Cortex of kidney (tissue), 1 donor: ENCODE results near the gene MIEF2.
"Not testable (repeated sequence)": the region's sequence is repeated elsewhere in the genome, so short reads cannot be mapped to it uniquely, and the experiment has no call there.

Experiments
- DNase-seq: peaks from one replicate; lab custom pipeline; 2025; lab: John Stamatoyannopoulos, UW

Gene MIEF2, protein sequence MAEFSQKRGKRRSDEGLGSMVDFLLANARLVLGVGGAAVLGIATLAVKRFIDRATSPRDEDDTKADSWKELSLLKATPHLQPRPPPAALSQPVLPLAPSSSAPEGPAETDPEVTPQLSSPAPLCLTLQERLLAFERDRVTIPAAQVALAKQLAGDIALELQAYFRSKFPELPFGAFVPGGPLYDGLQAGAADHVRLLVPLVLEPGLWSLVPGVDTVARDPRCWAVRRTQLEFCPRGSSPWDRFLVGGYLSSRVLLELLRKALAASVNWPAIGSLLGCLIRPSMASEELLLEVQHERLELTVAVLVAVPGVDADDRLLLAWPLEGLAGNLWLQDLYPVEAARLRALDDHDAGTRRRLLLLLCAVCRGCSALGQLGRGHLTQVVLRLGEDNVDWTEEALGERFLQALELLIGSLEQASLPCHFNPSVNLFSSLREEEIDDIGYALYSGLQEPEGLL

DNA sequence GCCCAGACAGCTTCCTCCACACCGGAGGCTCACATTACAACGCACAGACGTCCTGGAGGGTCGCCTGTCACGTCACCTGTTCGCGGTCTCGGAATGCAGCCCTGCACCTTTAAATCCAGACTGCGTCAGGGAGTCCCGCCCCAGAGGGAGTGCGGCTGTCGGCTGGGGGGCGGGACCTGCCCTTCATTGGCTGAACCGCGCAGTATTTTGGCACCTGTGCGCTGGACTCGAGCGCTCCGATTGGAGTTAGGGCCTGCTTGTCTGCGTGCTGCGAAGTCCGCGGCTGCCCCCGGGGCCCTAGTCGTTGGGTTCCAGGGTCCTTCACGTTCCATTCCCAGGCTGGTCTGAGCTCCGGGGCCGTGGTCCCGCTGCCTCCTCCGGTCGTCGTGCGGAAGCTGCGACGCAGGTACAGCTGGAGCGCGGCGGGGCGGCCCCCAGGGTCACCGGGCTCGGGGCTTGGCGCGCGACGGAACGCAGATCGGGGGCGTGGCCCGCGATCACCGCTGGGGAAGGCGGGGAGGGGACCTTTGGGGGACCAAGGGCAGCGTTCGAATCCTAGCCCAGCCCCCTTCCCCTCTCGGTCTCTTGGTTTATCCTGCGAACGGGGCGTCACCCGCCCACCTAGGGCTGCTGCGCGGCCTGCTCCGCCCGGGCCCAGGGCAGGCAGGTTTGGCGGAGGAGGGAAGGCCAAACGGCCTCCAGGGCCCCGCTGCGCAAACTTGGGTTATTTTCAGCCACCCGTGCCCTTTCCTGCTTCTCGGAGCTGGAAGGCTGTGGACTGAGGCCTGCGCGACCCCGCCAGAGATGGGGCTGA is at the start of gene MIEF2:
Gene MIEF2, plus strand, starts transcription at position 331 of the 814 bp plus-strand sequence. CDS start 2,059 bp downstream, outside the sequence.
- DNase-seq = no peak

DNA sequence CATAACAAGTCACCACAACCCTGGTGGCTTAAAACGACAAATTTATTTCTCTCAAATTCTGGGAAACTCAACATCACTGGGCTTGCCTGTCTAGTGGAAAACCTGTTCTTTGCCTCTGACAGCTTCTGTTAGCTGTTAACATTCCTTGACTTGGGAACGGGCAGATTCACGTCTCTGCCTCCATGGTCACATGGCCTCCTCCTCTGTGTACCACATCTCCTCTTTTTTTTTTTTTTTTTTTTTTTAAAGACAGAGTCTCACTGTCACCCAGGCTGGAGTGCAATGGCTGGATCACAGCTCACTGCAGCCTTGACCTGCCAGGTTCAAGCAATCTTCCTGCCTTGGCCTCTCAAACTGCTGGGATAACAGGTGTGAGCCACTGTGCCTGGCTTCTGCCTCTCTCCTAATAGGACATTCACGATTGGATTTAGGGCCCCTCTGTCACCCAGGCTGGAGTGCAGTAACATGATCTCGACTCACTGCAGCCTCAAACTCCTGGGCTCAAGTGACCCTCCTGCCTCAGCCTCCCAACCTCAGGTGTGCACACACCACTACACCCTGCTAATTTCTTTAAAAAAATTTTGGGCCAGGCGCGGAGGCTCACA is 46.7 kb upstream of the MIEF2 start:
- DNase-seq = no peak

DNA sequence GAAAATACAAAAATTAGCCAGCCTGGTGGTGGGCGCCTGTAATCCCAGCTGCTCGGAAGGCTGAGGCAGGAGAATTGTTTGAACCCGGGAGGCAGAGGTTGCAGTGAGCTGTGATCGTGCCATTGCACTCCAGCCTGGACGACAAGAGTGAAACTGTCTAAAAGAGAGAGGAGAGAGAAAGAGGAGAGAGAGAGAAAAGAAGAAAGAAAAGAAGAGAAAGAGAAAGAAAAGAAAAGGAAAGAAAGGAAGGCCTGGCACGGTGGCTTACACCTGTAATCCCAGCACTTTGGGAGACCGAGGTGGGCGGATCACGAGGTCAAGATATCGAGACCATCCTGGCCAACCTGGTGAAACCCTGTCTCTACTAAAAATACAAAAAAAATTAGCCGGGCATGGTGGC is 43.6 kb upstream of the MIEF2 start:
- not testable (repeated sequence) for DNase-seq

DNA sequence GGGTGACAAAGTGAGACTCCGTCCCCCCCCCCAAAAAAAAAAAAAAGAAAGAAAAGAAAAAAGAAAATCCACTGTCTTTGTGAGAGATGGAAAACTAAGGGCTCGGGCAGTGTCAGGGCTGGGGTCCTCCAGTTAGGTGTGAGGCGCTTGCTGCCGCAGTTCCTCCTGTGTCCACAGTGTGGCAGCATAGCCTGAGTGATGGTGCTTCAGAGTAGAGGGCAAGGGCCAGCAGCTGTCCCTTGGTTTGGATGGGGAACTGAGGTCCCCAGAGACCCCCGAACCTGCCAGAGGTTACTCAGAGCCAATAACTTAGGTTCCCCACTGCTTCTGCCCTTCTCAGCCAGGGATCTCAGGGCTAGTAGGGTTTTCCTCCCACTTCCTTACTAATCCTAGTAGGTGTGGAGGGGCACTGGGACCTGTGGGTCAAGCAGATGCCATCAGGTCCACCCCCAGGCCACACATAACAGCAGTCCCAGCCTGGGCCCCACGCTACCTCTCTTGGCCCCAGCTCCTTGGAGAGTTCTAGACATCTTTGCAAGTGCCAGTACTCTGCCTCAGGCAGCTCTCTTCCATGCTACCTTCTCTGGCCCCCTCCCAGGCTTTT is 42.9 kb upstream of the MIEF2 start:
- DNase-seq = no peak

DNA sequence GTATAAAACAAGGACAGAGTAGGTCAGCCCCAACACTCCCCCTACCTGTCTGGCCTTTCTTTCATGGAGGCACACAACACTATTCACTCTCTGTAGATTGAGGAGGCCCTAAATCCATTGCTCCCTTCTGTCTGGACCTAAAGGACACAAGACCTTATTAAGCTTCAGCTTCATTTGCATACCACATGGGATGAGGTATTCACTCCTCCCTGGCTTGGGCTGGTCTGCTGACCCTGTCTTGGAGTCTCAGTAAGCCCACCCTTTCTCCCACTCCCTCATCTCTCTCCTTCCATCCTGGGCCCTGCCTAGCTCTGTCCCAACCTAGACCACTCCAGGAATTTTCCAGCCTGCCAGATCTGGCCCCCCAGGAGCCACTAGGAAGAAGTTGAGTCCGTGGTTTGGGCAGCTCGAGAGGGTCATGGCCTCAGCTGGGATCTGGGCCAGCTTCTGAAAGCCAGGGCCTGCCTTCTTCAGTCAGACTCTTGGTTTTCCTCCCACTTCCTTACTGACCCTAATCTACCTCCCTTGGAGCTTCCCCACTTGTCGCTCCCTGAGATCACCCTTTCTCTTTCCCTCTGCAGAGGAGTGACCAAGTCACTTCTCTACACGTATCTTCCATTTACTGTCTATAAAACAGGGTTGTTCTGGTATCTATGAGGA is 41.6 kb upstream of the MIEF2 start:
- no peak for DNase-seq

DNA sequence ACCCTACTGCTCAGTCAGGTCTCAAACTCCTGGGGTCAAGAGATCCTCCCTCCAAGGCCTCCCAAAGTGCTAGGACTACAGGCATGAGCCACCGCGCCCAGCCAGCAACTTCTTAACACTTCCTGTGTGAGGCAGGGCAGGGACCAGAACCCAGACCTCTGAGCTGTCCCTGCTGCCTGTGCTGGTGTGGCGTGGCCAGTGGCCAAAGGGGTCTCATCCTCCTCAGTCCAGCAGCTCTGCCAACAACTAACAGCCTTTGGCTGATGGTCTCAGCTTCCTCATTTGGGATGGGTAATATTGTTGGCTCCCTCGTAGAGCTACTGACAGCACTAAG is 36.4 kb upstream of the MIEF2 start:
- no peak for DNase-seq

DNA sequence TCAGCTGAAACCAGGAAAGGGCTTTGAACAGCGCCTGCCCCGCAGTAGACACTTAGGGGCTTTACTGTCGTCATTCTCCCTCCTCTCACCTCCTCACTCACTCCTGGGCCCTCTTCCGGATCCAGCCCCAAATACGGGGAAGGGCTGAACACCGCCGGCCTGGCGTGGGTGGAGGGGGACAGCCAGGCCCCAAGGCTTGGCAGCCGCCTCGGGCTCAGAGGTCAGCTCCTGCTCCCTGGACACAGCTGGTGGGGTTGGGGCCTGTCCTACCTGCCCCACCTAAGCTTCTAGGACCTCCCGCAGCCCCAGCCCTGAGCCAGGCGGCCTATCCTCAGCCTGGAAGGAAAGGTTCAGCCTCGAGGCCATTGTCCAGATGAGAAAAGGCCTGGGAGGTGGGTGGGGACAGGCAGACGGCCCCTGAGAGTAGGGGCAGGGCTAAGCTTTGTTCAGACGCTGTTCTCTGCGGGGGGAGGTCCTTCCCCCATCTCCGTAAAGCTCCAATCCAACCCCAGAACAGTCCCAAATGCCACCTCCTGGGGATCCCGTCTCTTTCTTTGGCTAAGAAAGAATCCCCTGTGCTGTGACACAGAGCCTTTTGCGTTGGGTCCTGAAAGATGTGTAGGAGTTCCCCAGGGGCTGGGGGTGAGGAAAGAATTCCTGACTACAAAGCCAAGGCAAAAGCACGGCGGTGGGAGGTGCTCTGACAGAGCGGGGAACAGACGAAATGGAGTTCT is 35.9 kb upstream of the MIEF2 start:
- DNase-seq = no peak

DNA sequence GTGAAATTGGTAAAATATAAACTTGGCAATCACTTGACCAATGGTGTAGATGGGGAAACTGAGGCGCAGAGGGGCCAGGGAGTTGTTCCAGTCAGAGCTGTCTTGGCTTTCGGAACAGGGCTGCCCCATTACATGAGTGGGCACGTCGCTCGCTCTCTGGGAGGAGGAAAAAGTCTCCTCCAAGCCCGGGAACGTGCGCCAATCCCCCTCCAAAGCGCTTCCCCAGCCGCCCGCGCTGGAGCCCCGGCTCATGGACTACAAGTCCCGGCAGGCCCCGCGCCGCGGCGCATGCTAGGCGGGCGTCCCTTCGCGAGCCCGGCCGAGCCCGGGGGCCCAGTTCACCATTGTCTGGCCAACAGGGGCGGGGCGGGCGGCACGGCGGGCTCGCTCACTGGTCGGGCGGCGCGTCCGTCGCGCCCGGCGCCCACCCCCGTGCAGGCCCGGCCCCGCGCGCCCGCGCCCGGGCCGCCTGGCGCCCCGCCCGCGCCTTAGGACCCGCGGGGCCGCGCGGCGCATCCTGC is 35.3 kb upstream of the MIEF2 start, which contains the start of gene LLGL1:
Gene LLGL1, plus strand, starts transcription at position 515 of the 521 bp plus-strand sequence. CDS start 48 bp downstream, outside the sequence.
- DNase-seq = no peak

DNA sequence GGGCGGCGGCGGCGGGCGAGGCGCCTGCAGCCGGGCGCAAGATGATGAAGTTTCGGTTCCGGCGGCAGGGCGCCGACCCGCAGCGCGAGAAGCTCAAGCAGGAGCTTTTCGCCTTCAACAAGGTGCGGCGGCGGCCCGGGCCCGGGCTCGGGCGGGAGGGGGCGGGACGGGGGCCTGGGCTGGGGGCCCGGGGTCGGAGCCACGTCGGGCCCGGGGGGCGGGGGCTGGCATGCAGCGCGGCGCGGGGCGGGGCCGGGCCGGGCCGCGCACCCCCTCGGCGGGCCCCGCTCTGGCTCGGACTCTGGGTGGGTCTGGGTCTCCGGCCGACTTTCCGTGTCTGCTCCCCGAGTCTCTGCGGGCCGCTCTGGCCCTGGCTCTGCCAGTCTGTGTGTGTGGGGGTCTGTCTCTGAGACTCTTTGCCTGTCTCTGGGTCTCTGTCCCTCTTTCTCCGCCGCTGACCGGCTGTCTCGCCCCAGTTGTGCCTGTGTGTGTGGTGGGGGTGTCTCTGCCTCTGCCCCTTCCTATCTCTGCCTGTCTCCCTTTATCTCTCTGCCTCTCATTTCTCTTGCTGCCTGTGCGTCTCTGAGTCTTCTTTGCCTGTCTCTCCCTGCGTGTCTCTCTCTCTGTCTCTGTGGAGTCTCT is 34.7 kb upstream of the MIEF2 start:
- DNase-seq = no peak

DNA sequence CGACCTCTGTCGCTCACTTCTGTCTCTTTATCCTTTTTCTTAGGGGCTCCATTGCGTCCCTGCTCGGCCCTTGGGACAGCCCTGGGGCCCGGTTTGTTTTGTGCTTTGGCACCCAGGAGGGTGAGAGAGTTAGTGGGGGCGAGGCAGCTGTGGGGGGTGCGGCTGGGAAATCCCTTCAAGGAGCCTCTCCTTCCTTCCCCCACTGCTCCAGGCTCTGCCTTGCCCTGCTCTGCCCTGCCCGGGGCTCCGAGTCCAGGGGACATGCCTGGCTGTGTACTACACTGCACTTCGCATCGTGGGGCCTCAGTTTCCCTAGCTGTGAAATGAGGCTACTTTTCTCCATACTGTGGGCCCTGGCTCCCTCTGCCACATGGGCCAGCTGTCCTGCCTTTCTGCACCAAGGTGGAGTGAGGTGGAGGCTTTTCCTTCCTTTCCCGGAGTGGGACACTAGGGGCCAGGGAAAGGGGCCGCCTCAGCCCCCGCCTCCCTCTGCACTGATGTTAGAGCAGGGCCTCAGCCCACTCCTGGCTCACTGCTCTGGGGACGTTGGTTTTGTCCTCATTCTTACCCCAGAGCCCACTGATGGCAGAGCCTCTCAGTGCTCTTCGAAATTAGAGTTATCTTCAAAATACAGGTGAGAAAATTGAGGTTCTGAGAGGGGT is 34.0 kb upstream of the MIEF2 start:
- DNase-seq = no peak

DNA sequence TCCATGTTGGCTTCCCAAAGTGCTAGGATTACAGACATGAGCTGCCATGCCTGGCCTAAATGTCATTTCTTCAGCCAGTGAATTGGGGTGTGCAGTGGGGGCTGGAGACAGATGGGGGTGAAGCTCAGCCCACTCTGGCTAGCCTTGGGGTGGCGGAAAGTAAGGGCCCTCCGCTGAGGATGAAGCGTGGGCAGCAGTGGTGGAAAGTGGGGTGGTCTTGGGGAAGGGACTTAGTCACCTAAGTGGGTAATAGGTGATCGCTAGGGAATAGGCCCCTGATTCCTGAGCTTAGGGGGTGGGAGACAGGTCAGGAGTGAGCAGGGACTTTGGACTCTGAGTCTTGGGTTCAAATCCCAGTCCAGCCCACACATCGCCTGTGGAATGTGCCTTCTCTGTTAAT is 32.8 kb upstream of the MIEF2 start:
- no peak for DNase-seq

DNA sequence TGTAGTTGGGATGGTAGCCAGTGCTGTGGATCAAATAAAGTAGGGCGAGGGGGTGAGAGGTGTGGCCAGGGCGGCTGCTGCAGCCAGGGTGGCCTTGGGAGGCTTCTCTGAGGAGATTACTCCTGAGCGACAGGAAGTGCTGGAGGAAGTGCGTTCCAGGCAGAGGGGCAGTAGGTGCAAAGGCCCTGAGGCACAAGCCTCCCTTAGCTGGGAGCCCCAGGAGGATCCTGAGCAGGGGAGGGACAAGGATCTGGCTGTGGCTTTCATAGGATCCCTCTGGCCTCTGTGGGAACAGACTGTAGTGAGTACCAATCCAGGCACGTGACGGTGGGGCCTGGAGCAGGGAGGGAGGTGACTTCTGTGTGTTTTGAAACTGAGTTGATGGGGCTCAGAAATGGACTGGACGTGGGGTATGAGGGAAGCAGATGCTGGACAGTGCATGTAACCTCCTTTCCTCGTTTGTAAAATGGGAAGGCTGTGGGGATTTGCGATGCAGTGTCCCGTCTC is 32.2 kb upstream of the MIEF2 start:
- no peak for DNase-seq

DNA sequence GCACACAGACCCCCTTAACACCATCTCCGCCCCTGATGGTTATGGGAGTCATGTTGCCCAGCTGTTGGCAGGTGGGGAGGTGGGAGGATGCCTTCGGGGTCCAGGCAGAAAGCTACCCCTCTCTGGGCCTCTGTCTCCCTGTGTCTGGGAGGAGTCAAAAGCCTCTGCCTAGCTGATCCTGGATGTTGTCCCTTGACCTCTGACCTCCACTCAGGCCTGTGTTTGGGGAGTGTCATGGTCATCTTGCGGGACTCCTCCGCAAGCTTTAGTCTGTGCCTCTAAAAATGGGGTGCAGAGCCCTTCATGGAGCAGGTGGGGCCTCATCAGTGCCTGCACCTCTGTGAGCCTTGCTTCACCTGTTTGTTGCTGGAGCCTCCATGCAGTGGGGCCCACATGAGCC is 31.2 kb upstream of the MIEF2 start:
- DNase-seq = no peak

DNA sequence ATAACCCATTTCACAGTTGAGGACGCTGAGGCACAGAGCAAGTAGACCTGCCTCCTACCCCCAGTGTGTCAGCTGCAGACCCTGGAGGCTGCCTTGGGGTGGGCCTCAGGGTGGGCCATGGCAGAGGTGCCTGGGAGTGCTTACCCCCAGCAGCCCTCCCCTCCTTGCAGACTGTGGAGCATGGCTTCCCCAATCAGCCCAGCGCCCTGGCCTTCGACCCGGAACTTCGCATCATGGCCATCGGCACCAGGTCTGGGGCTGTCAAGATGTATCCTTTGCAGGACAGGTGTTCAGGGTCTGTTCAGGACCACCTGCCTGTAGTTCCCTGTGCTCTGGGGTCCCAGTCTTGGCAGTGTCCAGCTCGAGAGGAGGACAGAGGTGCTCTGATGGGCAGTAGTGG is 30.7 kb upstream of the MIEF2 start:
- no peak for DNase-seq

DNA sequence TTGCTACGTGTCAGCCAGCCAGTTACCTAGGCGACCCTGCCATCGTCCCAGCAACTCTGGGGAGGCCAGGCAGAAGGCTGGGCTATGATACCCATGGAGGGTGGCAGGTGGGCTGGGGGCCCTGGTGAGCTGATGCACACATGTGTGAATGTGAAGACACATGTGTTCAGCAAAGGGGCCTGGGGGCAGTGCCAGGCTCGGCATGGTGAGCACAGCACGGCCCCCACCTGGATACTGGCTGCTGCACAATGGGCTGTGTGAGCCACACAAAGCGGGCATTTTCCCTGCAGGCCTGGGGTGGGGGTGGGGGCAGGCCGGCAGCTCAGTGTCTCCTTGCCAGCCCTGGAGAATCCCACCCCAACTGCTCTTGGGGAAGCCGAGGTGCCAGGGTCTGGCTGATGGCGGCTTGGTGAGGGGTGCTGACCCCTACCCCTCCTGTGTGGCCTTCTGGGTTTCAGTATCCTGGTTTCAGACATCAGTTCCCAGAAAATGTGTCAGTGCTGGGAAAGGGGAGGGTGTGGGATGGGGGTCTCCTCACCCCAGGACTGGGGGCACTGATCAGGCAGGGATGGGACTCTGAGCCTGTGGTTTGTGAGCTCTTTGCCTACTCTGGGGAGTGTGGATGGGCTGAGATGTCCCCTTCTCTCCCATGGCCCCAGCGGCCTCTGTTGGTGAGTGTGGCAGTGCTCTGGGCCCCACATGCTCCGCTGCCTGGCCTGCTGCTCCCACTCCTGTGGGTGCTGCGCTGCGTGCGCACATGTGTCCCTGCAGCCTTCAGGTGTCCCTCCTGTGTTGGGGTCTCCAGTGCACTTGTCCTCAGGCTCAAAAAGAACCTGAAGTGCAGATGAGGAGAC is 29.9 kb upstream of the MIEF2 start:
- DNase-seq = no peak

DNA sequence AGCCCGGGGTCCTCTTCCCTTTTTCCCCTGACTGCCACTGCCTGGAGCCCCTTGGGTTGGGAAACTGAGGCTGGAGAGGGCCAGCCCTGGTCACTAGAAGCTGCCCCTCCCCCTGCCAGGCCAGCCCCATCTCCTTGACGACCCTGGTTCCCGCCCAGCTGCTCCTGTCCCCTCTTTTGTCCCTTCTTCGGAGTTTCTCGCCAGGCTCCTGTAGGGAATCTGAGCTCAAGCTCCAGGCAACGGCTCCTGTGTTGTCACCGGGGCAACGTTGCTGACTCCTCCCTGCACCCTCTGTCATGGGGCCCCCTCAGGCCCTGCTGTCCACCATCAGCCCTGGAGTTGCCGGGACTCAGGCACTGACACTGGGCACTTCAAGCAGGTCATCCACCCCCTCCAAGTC is 29.3 kb upstream of the MIEF2 start:
- no peak for DNase-seq

DNA sequence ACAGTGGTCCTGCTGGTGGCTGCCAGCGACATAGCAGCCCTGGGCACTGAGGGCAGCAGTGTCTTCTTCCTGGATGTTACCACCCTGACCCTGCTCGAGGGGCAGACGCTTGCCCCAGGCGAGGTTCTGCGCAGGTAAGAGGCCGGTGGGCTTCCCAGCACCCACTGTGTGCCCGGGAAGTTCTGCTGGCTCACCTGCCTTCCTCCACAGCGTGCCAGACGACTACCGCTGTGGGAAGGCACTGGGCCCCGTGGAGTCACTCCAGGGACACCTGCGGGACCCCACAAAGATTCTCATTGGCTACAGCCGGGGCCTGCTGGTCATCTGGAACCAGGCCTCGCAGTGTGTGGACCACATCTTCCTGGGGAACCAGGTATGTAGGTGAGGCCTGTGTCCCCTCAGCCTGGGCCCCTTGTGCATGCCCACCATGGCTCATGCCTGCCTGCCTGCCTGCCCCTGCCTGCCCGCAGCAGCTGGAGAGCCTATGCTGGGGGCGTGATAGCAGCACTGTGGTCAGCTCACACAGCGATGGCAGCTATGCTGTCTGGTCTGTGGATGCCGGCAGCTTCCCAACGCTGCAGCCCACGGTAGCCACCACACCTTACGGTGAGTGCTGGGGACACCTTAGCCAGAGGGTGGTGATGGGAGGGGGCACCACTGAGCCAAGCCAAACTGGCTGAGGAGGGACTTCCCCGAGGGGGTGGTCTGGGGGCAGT is 26.5 kb upstream of the MIEF2 start:
- no peak for DNase-seq

DNA sequence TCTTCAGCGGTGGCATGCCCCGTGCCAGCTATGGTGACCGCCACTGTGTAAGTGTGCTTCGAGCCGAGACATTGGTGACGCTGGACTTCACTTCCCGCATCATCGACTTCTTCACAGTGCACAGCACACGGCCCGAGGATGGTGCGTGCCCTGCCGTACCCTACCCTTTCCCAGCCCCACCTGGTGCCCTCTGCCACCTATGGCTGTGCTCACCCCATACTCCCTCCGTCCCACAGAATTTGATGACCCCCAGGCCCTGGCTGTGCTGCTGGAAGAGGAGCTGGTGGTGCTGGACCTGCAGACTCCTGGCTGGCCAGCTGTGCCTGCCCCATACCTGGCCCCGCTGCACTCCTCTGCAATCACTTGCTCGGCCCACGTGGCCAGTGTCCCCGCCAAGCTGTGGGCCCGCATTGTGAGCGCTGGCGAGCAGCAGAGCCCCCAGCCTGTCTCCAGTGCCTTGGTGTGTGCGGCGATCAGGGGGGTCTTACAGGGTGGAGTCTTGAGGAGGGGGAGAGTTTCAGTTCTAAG is 25.5 kb upstream of the MIEF2 start:
- no peak for DNase-seq
